ENCODE measurements around the gene SLC27A4.

The SLC27A4 gene

GRCh38 chr9:128396970-128397613 lies 56.8 kb downstream of the SLC27A4 start:
- no peak for DNase-seq (ENCODE audit: low read depth)
- TF ChIP-seq CTCF (IDR thresholded peaks at IDR 0.05; ENCODE audit: low read length, missing control alignments), result no peak
- no peak overlapping the region for H3K4me3 ChIP-seq (replicated peaks; ENCODE audit: low read depth, low read length)

GRCh38 chr9:128397831-128398230 lies 57.5 kb downstream of the SLC27A4 start:
- no peak for TF ChIP-seq CTCF (IDR thresholded peaks at IDR 0.05; ENCODE audit: low read length, missing control alignments)
- DNase-seq (ENCODE audit: low read depth), result no peak
- no peak overlapping the region for H3K4me3 ChIP-seq (replicated peaks; ENCODE audit: low read depth, low read length)

- no peak for DNase-seq (ENCODE audit: low read depth)
- TF ChIP-seq CTCF (IDR thresholded peaks at IDR 0.05; ENCODE audit: low read length, missing control alignments), result no peak
- H3K4me3 ChIP-seq (replicated peaks; ENCODE audit: low read depth, low read length), result no peak overlapping the region
These were observed 59.5 kb downstream of the SLC27A4 start for GRCh38 chr9:128399861-128400260.

- TF ChIP-seq CTCF (IDR thresholded peaks at IDR 0.05; ENCODE audit: low read length, missing control alignments), result no peak
- DNase-seq (ENCODE audit: low read depth), result no peak
- H3K4me3 ChIP-seq (replicated peaks; ENCODE audit: low read depth, low read length), result no peak overlapping the region
These were observed 64.2 kb downstream of the SLC27A4 start for GRCh38 chr9:128404560-128404959.

- H3K4me3 ChIP-seq (replicated peaks; ENCODE audit: low read depth, low read length), result no peak overlapping the region
- no peak for TF ChIP-seq CTCF (IDR thresholded peaks at IDR 0.05; ENCODE audit: low read length, missing control alignments)
- no peak for DNase-seq (ENCODE audit: low read depth)
These were observed 64.9 kb downstream of the SLC27A4 start for GRCh38 chr9:128405077-128405779.

GRCh38 chr9:128405780-128406171 lies 65.4 kb downstream of the SLC27A4 start:
- no peak overlapping the region for H3K4me3 ChIP-seq (replicated peaks; ENCODE audit: low read depth, low read length)
- no peak for TF ChIP-seq CTCF (IDR thresholded peaks at IDR 0.05; ENCODE audit: low read length, missing control alignments)
- DNase-seq (ENCODE audit: low read depth), result no peak
